Measurements from ENCODE around the gene ORAI2.
A peak's percentile ranks its signal among the peaks of the same experiment; 100 is the strongest.

Gene ORAI2

GRCh38 chr7:102416406-102416805 lies 17.0 kb upstream of the ORAI2 start:
- no peak for DNase-seq

- DNase-seq: no peak
Observed at GRCh38 chr7:102417105-102417504, 16.3 kb upstream of the ORAI2 start.

GRCh38 chr7:102418592-102418991 lies 14.8 kb upstream of the ORAI2 start:
- DNase-seq: no peak

- DNase-seq: no peak
Observed at GRCh38 chr7:102421706-102422240, 11.6 kb upstream of the ORAI2 start.

- peak; percentile 31 for DNase-seq
Observed at GRCh38 chr7:102424129-102424551, 9.2 kb upstream of the ORAI2 start.

GRCh38 chr7:102424787-102425218 lies 8.6 kb upstream of the ORAI2 start:
- no peak for DNase-seq

- peak; percentile 32 for DNase-seq
Observed at GRCh38 chr7:102425639-102426267, 7.6 kb upstream of the ORAI2 start.

- DNase-seq: no peak
Observed at GRCh38 chr7:102426268-102427018, 6.9 kb upstream of the ORAI2 start.

GRCh38 chr7:102427019-102427405 lies 6.4 kb upstream of the ORAI2 start:
- DNase-seq: no peak

GRCh38 chr7:102429141-102429899 lies 4.1 kb upstream of the ORAI2 start:
- no peak for DNase-seq

GRCh38 chr7:102431617-102432298 lies 1.6 kb upstream of the ORAI2 start:
- DNase-seq: peak; percentile 31

GRCh38 chr7:102432442-102433218 lies 745 bp upstream of the ORAI2 start:
- no peak for DNase-seq

GRCh38 chr7:102434039-102434486 lies 688 bp downstream of the ORAI2 start:
- DNase-seq: no peak

- DNase-seq: no peak
Observed at GRCh38 chr7:102436118-102436517, 2.7 kb downstream of the ORAI2 start.

GRCh38 chr7:102439963-102440795 lies 6.8 kb downstream of the ORAI2 start:
- DNase-seq: no peak

GRCh38 chr7:102444961-102445673 lies 11.7 kb downstream of the ORAI2 start:
- no peak for DNase-seq

GRCh38 chr7:102445674-102446071 lies 12.3 kb downstream of the ORAI2 start:
- no peak for DNase-seq

- DNase-seq: no peak
Observed at GRCh38 chr7:102446387-102447156, 13.2 kb downstream of the ORAI2 start.

GRCh38 chr7:102447311-102447710 lies 13.9 kb downstream of the ORAI2 start:
- DNase-seq: no peak

GRCh38 chr7:102449136-102449535 lies 15.8 kb downstream of the ORAI2 start:
- no peak for DNase-seq
